HG02852 (cell line): ENCODE measurements around the gene MTO1.
"Not testable (repeated sequence)": the region's sequence is repeated elsewhere in the genome, so short reads cannot be mapped to it uniquely, and the experiment has no call there.

ENCODE experiments used
- ATAC-seq: cut with Tn5 transposase; IDR thresholded peaks from one replicate; pipeline ENCODE4 v1.9.1; 2021; ENCODE audit warnings: mild to moderate bottlenecking, moderate library complexity; ENCODE audit not compliant: unreplicated experiment

Gene MTO1

GRCh38 chr6:73504160-73504559 lies 42.6 kb downstream of the MTO1 start:
- ATAC-seq = no peak

DNA sequence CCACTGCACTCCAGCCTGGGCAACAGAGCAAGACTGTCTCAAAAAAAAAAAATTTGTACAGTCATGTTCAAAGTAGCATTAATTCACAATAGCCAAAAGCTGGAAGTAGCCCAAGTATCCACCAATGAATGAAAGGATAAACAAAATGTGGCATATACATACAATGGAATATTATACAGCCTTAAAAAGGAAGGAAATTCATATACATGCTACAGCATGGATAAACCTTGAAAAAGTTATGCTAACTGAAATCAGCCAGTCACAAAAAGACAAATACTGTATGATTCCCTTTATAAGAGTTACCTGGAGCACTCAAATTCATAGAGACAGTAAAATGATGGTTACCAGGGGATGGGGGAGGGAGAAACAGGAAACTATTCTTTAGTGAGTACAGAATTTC lies 43.6 kb downstream of the MTO1 start:
- ATAC-seq = no peak

- not testable (repeated sequence) for ATAC-seq
Measured at GRCh38 chr6:73505705-73506104, 44.2 kb downstream of the MTO1 start.

DNA sequence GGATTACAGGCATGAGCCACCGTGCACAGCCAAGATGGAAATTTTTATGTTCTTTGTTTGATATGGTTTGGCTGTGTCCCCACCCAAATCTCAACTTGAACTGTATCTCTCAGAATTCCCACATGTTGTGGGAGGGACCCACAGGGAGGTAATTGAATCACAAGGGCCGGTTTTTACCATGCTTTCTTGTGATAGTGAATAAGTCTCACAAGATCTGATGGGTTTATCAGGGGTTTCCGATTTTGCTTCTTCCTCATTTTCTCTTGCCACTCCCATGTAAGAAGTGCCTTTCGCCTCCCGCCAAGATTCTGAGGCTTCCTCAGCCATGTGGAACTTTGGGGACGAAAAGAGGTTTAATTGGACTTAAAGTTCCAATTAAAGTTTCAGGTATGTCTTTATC lies 44.7 kb downstream of the MTO1 start:
- ATAC-seq = no peak

- ATAC-seq = no peak
Measured at GRCh38 chr6:73508776-73509175, 47.2 kb downstream of the MTO1 start.

GRCh38 chr6:73509851-73510250 lies 48.3 kb downstream of the MTO1 start:
- ATAC-seq = no peak

GRCh38 chr6:73511796-73512195 lies 50.3 kb downstream of the MTO1 start:
- ATAC-seq = no peak

- ATAC-seq = no peak
Measured at GRCh38 chr6:73513496-73513854, 51.9 kb downstream of the MTO1 start.

DNA sequence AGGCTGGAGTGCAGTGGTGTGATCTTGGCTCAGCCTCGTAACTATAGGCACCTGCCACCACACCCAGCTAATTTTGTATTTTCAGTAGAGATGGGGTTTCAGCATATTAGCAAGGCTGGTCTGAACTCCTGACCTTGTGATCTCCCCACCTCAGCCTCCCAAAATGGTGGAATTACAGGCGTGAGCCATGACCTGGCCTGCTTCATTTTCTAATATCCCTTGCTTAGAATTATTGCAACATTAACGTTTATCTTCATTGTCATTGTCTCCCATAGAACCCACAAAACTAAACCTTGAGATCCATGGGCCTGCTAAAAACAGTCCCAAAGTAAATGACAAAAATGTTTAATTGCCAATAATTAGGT lies 53.2 kb downstream of the MTO1 start:
- no peak for ATAC-seq

DNA sequence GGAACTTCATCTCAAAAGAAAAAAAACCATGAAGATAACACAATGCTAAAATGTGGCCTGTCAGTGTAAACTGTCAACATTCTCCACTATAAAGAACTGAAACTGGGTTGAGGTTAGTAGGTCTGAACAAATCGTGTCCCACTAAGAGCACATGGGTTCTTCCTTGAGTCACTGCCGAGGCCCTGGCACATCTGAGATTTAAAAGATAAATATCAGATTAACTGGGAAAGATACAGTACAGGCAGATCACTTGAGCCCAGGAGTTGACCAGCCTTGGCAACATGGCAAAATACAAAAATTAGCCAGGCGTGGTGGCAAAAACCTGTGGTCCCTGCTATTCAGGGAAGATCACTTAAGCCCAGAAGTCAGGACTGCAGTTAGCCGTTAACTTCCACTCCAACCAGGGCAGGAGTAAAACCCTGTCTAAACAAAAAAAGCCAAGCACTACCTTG lies 53.7 kb downstream of the MTO1 start:
- peak; percentile 43 for ATAC-seq

- no peak for ATAC-seq
Measured at GRCh38 chr6:73516514-73517489, 55.3 kb downstream of the MTO1 start.

DNA sequence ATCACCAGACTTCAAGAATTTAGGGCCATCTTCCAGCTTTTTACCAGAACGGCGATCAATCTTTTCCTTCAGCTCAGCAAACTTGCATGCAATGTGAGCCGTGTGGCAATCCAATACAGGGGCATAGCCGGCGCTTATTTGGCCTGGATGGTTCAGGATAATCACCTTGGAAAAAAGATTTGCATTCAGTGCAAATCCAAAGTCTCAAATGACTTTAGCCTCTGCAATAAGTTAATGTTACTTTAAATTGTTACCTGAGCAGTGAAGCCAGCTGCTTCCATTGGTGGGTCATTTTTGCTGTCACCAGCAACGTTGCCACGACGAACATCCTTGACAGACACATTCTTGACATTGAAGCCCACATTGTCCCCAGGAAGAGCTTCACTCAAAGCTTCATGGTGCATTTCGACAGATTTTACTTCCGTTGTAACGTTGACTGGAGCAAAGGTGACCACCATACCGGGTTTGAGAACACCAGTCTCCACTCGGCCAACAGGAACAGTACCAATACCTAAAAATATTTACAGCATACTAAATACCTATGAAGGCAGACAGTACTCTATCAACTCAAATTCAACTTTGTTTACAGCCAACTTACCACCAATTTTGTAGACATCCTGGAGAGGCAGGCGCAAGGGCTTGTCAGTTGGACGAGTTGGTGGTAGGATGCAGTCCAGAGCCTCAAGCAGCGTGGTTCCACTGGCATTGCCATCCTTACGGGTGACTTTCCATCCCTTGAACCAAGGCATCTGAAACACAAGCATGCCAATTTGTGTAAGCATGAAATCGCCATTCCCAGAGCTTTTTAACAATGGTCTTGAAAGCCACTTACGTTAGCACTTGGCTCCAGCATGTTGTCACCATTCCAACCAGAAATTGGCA lies 56.8 kb downstream of the MTO1 start:
- ATAC-seq = not testable (repeated sequence)

- ATAC-seq = not testable (repeated sequence)
Measured at GRCh38 chr6:73518982-73519881, 57.7 kb downstream of the MTO1 start.

- peak; percentile 17 for ATAC-seq
Measured at GRCh38 chr6:73519926-73520687, 58.6 kb downstream of the MTO1 start.

- ATAC-seq = peak; percentile 49
Measured at GRCh38 chr6:73520688-73521350, 59.3 kb downstream of the MTO1 start, which contains the start of gene EEF1A1. Gene EEF1A1, minus strand, starts transcription at chr6:73521032. Its CDS starts 1,006 bp downstream, at chr6:73520026.

DNA sequence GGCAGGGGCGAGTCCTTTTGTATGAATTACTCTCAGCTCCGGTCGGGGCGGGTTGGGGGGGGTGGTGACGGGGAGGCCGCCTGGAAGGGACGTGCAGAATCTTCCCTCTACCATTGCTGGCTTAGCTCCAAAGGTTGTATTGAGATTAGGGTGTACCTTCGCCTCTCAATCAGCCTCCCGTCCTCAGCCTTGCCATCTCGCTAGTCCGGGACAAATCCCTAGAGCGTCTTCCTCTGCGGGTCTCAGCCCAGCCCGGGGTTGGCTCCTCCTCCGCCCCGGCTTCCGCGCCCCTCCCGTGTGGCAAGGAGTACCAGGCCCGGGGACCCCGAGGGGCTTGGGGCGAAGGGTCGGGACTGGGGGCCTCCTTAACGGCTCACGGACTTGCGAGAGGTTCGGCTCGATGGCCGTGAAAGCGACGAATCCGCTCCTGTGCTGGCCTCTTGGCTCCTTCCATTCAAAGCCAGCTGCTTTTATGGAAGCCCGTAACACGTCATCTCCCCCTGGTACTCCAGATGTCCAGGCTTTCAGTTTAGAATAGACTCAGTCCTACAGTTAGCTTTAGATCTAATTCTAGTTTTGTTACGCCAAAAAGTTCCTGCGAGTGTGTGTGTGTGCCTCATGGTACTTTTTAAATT lies 59.9 kb downstream of the MTO1 start:
- ATAC-seq = peak; percentile 32

- ATAC-seq = peak; percentile 48
Measured at GRCh38 chr6:73523434-73524123, 62.0 kb downstream of the MTO1 start.
